Measurements from ENCODE around the gene PARP16. TPM values are rescaled to one million over a fixed set of nuclear protein-coding genes. Genes with fewer than 3 reads are reported as not detected.

PARP16 gene
- total and polyA plus RNA-seq, 9 of the 15 experiments (the other 6 are each of a cell fraction or from before 2014, with no cell fraction given): 3.0 to 9.9 (median 5.8) TPM

DNA sequence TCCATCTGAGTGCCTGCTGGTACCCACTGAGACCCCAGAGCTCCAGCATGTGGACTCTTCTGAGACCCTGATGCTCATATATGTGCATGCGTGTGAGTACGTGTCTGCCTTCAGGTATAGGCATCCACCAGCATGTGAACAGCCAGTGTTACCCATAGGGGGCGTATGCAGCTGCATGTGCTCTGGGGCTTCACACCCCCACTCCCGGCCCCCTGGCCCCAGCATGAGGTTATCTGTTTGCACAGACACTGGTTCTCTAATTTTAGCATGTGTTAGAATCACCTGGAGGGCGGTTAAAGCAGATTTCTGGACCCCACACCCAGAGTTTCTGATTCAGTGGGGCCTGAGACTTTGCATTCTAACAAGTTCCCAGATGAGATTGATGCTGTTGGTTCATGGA is 74.6 kb downstream of the PARP16 start (continued):
- TF ChIP-seq, protein P1, sequence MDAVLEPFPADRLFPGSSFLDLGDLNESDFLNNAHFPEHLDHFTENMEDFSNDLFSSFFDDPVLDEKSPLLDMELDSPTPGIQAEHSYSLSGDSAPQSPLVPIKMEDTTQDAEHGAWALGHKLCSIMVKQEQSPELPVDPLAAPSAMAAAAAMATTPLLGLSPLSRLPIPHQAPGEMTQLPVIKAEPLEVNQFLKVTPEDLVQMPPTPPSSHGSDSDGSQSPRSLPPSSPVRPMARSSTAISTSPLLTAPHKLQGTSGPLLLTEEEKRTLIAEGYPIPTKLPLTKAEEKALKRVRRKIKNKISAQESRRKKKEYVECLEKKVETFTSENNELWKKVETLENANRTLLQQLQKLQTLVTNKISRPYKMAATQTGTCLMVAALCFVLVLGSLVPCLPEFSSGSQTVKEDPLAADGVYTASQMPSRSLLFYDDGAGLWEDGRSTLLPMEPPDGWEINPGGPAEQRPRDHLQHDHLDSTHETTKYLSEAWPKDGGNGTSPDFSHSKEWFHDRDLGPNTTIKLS (IDR thresholded peaks at IDR 0.05; ENCODE audit: borderline replicate concordance, low read depth): 0 out of 2 replicates have a peak, but pooled peaks have one; percentile 26
- TF ChIP-seq, protein P2, sequence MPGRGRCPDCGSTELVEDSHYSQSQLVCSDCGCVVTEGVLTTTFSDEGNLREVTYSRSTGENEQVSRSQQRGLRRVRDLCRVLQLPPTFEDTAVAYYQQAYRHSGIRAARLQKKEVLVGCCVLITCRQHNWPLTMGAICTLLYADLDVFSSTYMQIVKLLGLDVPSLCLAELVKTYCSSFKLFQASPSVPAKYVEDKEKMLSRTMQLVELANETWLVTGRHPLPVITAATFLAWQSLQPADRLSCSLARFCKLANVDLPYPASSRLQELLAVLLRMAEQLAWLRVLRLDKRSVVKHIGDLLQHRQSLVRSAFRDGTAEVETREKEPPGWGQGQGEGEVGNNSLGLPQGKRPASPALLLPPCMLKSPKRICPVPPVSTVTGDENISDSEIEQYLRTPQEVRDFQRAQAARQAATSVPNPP (IDR thresholded peaks at IDR 0.05; ENCODE audit: borderline replicate concordance, insufficient read depth, insufficient read length): no peak
- TF ChIP-seq RBBP5 (IDR thresholded peaks at IDR 0.05; ENCODE audit: borderline replicate concordance, insufficient read depth, low read length, poor library complexity, severe bottlenecking) (peak; percentile 18), LEF1 (IDR thresholded peaks at IDR 0.05) (peak; percentile 54; the same call in 1 of the 2 replicates), NFATC3 (IDR thresholded peaks at IDR 0.05) (no peak), NBN (IDR thresholded peaks at IDR 0.05; ENCODE audit: low read depth) (peak; percentile 38; the same call in 1 of the 2 replicates), DPF2 (IDR thresholded peaks at IDR 0.05) (peak; percentile 73; the same call in 1 of the 2 replicates), LCOR (CRISPR knock-in tag; IDR thresholded peaks at IDR 0.05) (no peak), POLR2G (IDR thresholded peaks at IDR 0.05; ENCODE audit: low read depth, low read length) (no peak), HDAC6 (IDR thresholded peaks at IDR 0.05; ENCODE audit: low read depth, low read length) (no peak), MAZ (CRISPR knock-in tag; conservative IDR thresholded peaks at IDR 0.05 in 1 of 2, IDR thresholded peaks at IDR 0.05 in 1 of 2) (peak; percentile 46 to 89; a peak in 3 of 4 replicates), RBFOX2 (IDR thresholded peaks at IDR 0.05; ENCODE audit: low read depth, low read length) (no peak), HDAC1 (IDR thresholded peaks at IDR 0.05) (peak in 1 of 2 experiments; percentile 52; a peak in 1 of 4 replicates), SMARCA4 (IDR thresholded peaks at IDR 0.05) (peak; percentile 51; the same call in 1 of the 2 replicates), HDAC3 (IDR thresholded peaks at IDR 0.05; ENCODE audit: borderline replicate concordance, partially characterized antibody) (peak; percentile 28), HDGF (IDR thresholded peaks at IDR 0.05) (no peak), XRCC5 (IDR thresholded peaks at IDR 0.05; ENCODE audit: low read depth, low read length) (0 out of 2 replicates have a peak, but pooled peaks have one; percentile 41), RCOR1 (IDR thresholded peaks at IDR 0.05; ENCODE audit: borderline replicate concordance in 1 of 2, low read depth in 2 of 2, low read length in 2 of 2) (peak; percentile 57 to 93), RFX1 (IDR thresholded peaks at IDR 0.05) (no peak), SRSF9 (IDR thresholded peaks at IDR 0.05; ENCODE audit: borderline replicate concordance, low read depth, low read length) (no peak), PHB (CRISPR knock-in tag; IDR thresholded peaks at IDR 0.05) (no peak), MCM3 (IDR thresholded peaks at IDR 0.05) (no peak), NFIC (IDR thresholded peaks at IDR 0.05) (peak; percentile 32; the same call in 1 of the 2 replicates)
- TF ChIP-seq, protein P3, sequence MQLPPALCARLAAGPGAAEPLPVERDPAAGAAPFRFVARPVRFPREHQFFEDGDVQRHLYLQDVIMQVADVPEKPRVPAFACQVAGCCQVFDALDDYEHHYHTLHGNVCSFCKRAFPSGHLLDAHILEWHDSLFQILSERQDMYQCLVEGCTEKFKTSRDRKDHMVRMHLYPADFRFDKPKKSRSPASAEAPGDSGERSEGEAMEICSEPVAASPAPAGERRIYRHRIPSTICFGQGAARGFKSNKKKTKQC (CRISPR knock-in tag; IDR thresholded peaks at IDR 0.05): no peak
- TF ChIP-seq, protein P4, sequence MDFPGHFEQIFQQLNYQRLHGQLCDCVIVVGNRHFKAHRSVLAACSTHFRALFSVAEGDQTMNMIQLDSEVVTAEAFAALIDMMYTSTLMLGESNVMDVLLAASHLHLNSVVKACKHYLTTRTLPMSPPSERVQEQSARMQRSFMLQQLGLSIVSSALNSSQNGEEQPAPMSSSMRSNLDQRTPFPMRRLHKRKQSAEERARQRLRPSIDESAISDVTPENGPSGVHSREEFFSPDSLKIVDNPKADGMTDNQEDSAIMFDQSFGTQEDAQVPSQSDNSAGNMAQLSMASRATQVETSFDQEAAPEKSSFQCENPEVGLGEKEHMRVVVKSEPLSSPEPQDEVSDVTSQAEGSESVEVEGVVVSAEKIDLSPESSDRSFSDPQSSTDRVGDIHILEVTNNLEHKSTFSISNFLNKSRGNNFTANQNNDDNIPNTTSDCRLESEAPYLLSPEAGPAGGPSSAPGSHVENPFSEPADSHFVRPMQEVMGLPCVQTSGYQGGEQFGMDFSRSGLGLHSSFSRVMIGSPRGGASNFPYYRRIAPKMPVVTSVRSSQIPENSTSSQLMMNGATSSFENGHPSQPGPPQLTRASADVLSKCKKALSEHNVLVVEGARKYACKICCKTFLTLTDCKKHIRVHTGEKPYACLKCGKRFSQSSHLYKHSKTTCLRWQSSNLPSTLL (IDR thresholded peaks at IDR 0.05): no peak

All from K562 (cell line).